ENCODE data around the gene ATP2A1. TPM values are rescaled to one million over a fixed set of nuclear protein-coding genes. Genes with fewer than 3 reads are reported as not detected.

Gene ATP2A1
- total and polyA plus RNA-seq, 2 of the 4 experiments (the other 2 are of a cell fraction), result under 0.01 to 0.63 TPM

GRCh38 chr16:28845761-28846079, 32.6 kb upstream of the ATP2A1 start:
- H4K8ac ChIP-seq (ENCODE audit: low read depth in 2 of 2, low read length in 2 of 2), result peak overlapping the region; percentile 34 to 93; a peak in 2 of 4 replicates
- ATAC-seq (ENCODE audit: low read depth), result 0 out of 2 replicates have a peak, but pooled peaks have one; percentile 1
- H3K4ac ChIP-seq (ENCODE audit: low read depth, low read length), result peak overlapping the region; percentile 88
- intact Hi-C loops (cut with micrococcal nuclease) (loop anchor here (2.0 kb wide), 1 partner anchor 17 kb away; the partner anchor contains the start of gene SH2B1), in situ Hi-C loops (cut with MboI; ENCODE audit: low sequenced_read_pairs) (no loop called here), dilution Hi-C loops (cut with HindIII; ENCODE audit: low sequenced_read_pairs, unreplicated experiment) (no loop called here)
- no peak overlapping the region; the same call in 1 of the 2 replicates for H3K56ac ChIP-seq (ENCODE audit: extremely low read depth, insufficient read depth, low read length)
- H2AK9ac ChIP-seq (replicated peaks; ENCODE audit: low read depth, low read length, poor library complexity), result peak overlapping the region; percentile 98
- no peaks in the 10 kb centered on the region for H3K9me1 ChIP-seq (ENCODE audit: insufficient read depth, low read length)
- no peak overlapping the region for H3K18ac ChIP-seq (ENCODE audit: low read depth, low read length)
- peaks cover 34% of the 10 kb centered on the region for H3K36me3 ChIP-seq (ENCODE audit: control insufficient read depth, insufficient read depth, low read length)
- peak overlapping the region; percentile 5; the same call in 1 of the 2 replicates for H4K5ac ChIP-seq (ENCODE audit: low read depth, low read length)
- CTCF ChIA-PET, result interaction anchor here (0.6 kb wide), 1 partner anchor 115 kb away, joined by 3 read pairs; no protein-coding TSS in a partner anchor
- H2BK15ac ChIP-seq (ENCODE audit: low read depth, low read length), result no peak overlapping the region
- H3K4me1 ChIP-seq (ENCODE audit: control insufficient read depth, insufficient read depth, low read length), result peaks cover 6% of the 10 kb centered on the region
- no peaks in the 10 kb centered on the region for H3K27me3 ChIP-seq (ENCODE audit: control insufficient read depth, insufficient read depth, low read length)
- no peak for DNase-seq
- peak overlapping the region; percentile 95 for H3K4me2 ChIP-seq (ENCODE audit: low read depth, low read length)
- H3K4me3 ChIP-seq (ENCODE audit: insufficient read depth, low read depth, low read length), result peak overlapping the region; percentile 81
- H3K9me3 ChIP-seq (ENCODE audit: control insufficient read depth, insufficient read depth, low read length), result no peaks in the 10 kb centered on the region
- 0 out of 2 replicates have a peak overlapping the region, but pooled peaks have one; percentile 74 for H4K91ac ChIP-seq (ENCODE audit: insufficient read depth, low read depth, low read length)
- POLR2A ChIA-PET (ENCODE audit: unreplicated experiment), result interaction anchor here (1.2 kb wide), 1 partner anchor 13 kb away, joined by 3 read pairs; no protein-coding TSS in a partner anchor
- peak overlapping the region; percentile 63; the same call in 1 of the 2 replicates for H3K14ac ChIP-seq (replicated peaks; ENCODE audit: low read depth, low read length)
- peak overlapping the region; percentile 96 for H2AFZ ChIP-seq (replicated peaks; ENCODE audit: low read length, poor library complexity)
- BruUV-seq (replicated peaks), result no TSS peak
- peaks cover 14 to 51% of the 10 kb centered on the region in 2 experiments; a peak in 3 of 4 replicates for H3K79me1 ChIP-seq (ENCODE audit: low read depth in 1 of 2, low read length in 2 of 2)
- peak overlapping the region; percentile 47; the same call in 1 of the 2 replicates for H3K23ac ChIP-seq (ENCODE audit: low read depth, low read length)
- H3K27ac ChIP-seq (ENCODE audit: insufficient read depth, low read length), result peak overlapping the region; percentile 90
- no peak overlapping the region for H2BK120ac ChIP-seq (ENCODE audit: low read depth, low read length)
- peaks cover 11% of the 10 kb centered on the region for H4K20me1 ChIP-seq (ENCODE audit: insufficient read depth, low read length)
- H2AK5ac ChIP-seq (ENCODE audit: low read depth, low read length), result peak overlapping the region; percentile 94
- TF ChIP-seq SMC3 (IDR thresholded peaks at IDR 0.05; ENCODE audit: low read depth, low read length) (no peak), FOS (IDR thresholded peaks at IDR 0.05; ENCODE audit: low read depth, low read length) (no peak), POLR2A (IDR thresholded peaks at IDR 0.05; ENCODE audit: low read depth, low read length) (no peak), RFX5 (IDR thresholded peaks at IDR 0.05; ENCODE audit: low read depth, low read length) (no peak), BHLHE40 (IDR thresholded peaks at IDR 0.05; ENCODE audit: low read depth, low read length) (no peak), CHD1 (IDR thresholded peaks at IDR 0.05; ENCODE audit: low read depth, low read length) (no peak), CEBPB (IDR thresholded peaks at IDR 0.05; ENCODE audit: low read depth, low read length) (no peak), MAZ (IDR thresholded peaks at IDR 0.05; ENCODE audit: borderline replicate concordance, low read depth, low read length) (no peak), MXI1 (IDR thresholded peaks at IDR 0.05; ENCODE audit: borderline replicate concordance, low read depth, low read length) (0 out of 2 replicates have a peak, but pooled peaks have one; percentile 62)
- peak overlapping the region; percentile 92 for H3K9ac ChIP-seq (ENCODE audit: low read depth, low read length)
- no peak overlapping the region for H2BK20ac ChIP-seq (ENCODE audit: low read depth, low read length)
- 2% methylated on average over 9 of the region's 16 CpGs; no CpG with 5 or more reads in 1 of the 2 experiments for WGBS, 2 experiments (ENCODE audit: extremely low coverage in 2 of 2, insufficient read length in 1 of 2)
- H2BK5ac ChIP-seq (ENCODE audit: low read depth, low read length, poor library complexity, severe bottlenecking), result peak overlapping the region; percentile 73
